ENCODE measurements around the gene PLEKHG4.

The PLEKHG4 gene

DNA sequence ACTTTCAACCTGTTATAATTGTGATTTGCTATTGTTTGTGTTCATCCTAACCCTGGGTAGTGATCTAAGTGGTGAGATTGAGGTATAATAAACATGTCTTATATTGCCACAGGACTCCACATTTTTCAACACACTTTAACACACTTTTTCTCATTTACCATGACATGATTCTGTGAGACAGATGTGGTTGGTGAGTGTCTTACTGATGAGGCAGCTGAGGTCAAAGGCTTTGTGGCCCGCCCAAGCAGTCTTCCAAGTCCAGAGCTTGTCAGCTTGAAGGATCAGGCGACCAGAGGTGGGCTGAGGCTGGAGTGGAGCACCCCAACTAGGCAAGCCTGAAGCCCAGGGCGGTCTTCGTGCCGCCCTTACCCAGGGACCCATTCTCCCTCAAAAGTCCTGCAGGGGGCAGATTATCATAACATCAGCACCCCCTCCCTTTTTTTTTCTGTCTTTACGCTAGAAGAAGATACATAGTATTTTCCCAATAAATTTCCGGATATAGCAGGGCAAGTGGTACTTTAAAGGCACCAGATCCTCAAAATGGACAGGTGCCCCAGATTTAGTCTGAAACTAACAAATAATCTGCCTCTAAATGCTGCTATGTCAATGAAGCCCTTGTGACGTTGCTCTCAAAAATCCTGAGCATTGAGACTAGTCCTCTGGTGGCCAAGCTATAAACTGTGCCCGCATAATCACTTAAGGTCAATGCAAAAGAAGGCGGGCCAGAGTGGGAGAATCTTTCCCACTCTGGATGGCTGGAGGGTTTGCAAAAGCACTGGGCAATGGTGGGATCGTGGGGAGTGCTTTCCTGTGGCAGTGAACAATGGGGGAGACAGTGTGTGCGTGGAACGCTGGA is 26.1 kb downstream of the PLEKHG4 start:
- no peak for TF ChIP-seq CTCF (conservative IDR thresholded peaks at IDR 0.05; ENCODE audit: low read depth, low read length)
- DNase-seq (ENCODE audit: low read depth): no peak

DNA sequence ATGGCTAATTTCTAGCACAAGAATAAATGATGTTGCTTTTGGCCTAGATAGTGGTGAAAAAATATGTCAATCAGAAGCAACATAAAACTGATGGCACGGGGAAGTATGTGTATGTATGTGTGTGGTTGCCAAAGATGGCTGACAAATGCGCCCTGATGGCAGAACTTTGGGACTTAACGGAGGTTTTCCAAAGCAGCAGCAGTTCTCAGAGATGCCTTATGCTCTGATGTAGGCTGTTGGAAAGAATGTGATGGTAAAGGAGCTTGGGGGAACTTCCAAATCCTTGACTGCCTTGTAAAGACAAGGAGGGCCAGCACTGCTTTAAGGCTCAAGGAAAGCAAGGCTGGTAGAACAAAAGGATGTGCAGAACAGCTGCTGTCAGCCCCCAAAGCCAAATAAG is 31.2 kb downstream of the PLEKHG4 start:
- no peak for DNase-seq (ENCODE audit: low read depth)
- TF ChIP-seq CTCF (conservative IDR thresholded peaks at IDR 0.05; ENCODE audit: low read depth, low read length): no peak
- H3K4me3 ChIP-seq (ENCODE audit: low read length): no peak overlapping the region

More for the DNA sequence above, 26.1 kb downstream of the PLEKHG4 start:
- H3K4me3 ChIP-seq (ENCODE audit: low read length): no peak overlapping the region

DNA sequence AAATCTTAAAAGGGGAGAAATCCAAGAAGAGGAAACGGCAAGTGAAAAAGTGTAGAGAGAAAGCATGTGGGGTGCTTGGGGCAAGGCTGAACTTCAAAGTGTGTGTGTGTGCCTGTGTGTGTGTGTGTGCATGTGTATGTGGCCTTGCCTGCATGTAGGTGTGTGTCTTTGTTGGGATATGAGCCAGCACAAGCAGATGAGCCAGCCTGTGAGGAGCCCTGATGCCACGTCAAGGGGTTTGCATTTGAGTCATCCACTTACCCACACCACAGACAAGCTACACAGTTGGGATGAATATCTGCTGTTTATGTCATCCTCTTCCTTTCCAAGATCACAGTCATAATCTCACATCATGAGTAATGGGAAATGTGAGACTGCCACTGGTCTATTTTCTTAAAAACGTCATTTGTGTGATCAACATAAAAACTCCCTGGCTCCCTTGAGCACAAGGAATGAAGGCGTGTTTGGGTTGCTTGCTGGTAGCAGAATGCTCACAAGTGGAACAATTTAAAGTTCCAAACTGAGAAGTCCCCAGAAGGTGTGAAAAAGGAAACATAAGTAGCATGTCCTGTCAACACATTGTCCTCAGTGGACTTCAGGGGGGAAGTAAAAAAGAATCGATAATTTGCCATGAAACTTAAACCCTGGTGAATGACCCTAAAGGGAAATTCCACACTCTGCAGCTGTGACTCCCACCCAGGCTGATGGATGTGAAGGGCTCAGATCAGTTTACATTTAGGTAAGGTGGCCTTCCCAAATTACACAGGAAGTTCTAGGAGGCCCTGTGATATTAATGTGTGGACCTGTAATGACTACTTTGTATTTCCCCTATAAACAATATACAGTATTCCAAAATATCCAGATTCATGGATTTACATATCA is 32.5 kb downstream of the PLEKHG4 start:
- TF ChIP-seq CTCF (conservative IDR thresholded peaks at IDR 0.05; ENCODE audit: low read depth, low read length): no peak
- DNase-seq (ENCODE audit: low read depth): peak; percentile 95
- no peak overlapping the region for H3K4me3 ChIP-seq (ENCODE audit: low read length)

DNA sequence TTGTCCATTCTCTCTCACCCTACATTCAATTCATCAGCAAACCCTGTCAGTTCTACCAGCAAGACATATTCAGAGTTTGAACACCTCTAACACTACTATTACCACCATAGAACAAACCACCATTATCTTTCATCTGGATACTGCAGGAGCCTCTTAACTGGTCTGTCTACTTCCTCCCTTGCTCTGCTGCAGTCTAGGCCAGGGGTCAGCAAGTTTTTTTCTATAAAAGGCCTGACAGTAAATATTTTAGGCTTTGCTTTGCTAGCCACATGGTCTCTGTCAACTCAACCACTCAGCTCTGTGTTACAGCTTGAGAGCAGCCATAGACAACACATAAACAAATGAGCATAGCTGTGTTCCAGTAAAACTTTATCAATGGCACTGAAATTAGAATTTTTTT is 33.4 kb downstream of the PLEKHG4 start:
- H3K4me3 ChIP-seq (ENCODE audit: low read length): no peak overlapping the region
- no peak for DNase-seq (ENCODE audit: low read depth)
- no peak for TF ChIP-seq CTCF (conservative IDR thresholded peaks at IDR 0.05; ENCODE audit: low read depth, low read length)

DNA sequence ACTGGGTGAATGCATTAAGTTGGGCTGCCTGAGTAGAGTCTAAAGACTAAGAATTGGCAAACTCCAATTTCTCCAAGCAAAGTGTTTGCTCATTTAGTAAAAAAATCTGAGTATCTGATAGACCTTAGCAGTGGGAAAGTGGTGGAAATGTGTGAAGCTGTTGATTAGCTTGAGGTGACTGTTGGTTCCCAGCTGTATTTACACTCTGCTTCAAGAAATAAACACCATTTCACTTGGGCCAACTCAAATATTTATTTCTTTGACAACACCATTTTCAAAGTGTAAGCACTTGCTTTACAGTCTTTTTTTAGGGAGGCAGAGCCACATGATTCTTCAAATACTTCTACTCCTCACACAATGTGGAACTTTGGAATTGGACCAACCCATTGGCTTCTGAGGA is 38.5 kb downstream of the PLEKHG4 start:
- DNase-seq (ENCODE audit: low read depth): no peak
- no peak overlapping the region for H3K4me3 ChIP-seq (ENCODE audit: low read length)
- TF ChIP-seq CTCF (conservative IDR thresholded peaks at IDR 0.05; ENCODE audit: low read depth, low read length): no peak

DNA sequence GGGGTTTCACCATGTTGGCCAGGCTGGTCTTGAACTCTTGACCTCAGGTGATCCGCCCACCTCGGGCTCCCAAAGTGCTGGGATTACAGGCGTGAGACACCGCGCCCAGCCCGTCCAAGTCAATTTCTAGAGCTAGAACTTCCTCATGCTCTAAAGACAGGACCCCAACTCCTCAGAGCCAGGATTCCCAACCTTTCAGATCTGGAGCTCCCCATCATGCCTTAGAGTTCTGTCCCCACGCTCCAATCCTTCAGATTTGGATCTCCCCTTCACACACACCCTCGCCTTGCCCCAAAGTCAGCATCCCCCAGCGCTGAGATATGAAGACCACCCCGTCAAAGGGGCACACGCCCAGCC is 46.8 kb downstream of the PLEKHG4 start:
- DNase-seq (ENCODE audit: low read depth): no peak
- no peak for TF ChIP-seq CTCF (conservative IDR thresholded peaks at IDR 0.05; ENCODE audit: low read depth, low read length)
- H3K4me3 ChIP-seq (ENCODE audit: low read length): peak overlapping the region; percentile 62
